ENCODE results near the gene ADGRG6. TPM values are rescaled to one million over a fixed set of nuclear protein-coding genes. Genes with fewer than 3 reads are reported as not detected.

ADGRG6 gene
- polyA plus RNA-seq, 1 of the 3 experiments (the other 2 are of a cell fraction): 61.5 TPM

GRCh38 chr6:142271476-142271875 is 30.3 kb upstream of the ADGRG6 start:
- ChIA-PET POLR2A (no interaction called here), CTCF (no interaction called here)
- Histone ChIP-seq H3K9ac (no peak overlapping the region), H3K9me3 (no peaks in the 10 kb centered on the region), H3F3A (replicated peaks; ENCODE audit: insufficient read depth) (peaks cover 20% of the 10 kb centered on the region), H3K4me1 (ENCODE audit: control insufficient read depth in 1 of 2, insufficient read depth in 2 of 2, low read depth in 1 of 2, low read length in 1 of 2) (no peaks in the 10 kb centered on the region; a peak in 1 of 4 replicates), H3K4me2 (no peak overlapping the region), H2AFZ (ENCODE audit: low read depth) (no peak overlapping the region), H3K36me3 (replicated peaks in 1 of 2; ENCODE audit: control insufficient read depth in 1 of 2, insufficient read depth in 2 of 2, low read length in 1 of 2) (no peaks in the 10 kb centered on the region), H3K9me2 (no peaks in the 10 kb centered on the region), H4K20me1 (ENCODE audit: insufficient read depth) (no peaks in the 10 kb centered on the region), H3K27me3 (ENCODE audit: insufficient read depth) (no peaks in the 10 kb centered on the region), H3K27ac (ENCODE audit: low read depth in 2 of 2, low read length in 1 of 2) (no peak overlapping the region), H3K79me2 (ENCODE audit: insufficient read depth) (no peaks in the 10 kb centered on the region), H3K4me3 (ENCODE audit: low read depth in 2 of 2, low read length in 1 of 2) (no peak overlapping the region)
- 38% methylated on average over 1 of the region's 1 CpG for WGBS (ENCODE audit: low lambda C conversion rate)
- TF ChIP-seq ELF1 (IDR thresholded peaks at IDR 0.05) (no peak), SMC3 (IDR thresholded peaks at IDR 0.05; ENCODE audit: low read depth, low read length) (no peak)
- DNase-seq: no peak

- TF ChIP-seq TEAD4 (IDR thresholded peaks at IDR 0.05; ENCODE audit: borderline replicate concordance, insufficient read depth) (no peak), REST (IDR thresholded peaks at IDR 0.05; ENCODE audit: low read depth, low read length) (no peak), ELF1 (IDR thresholded peaks at IDR 0.05) (no peak), FOXM1 (IDR thresholded peaks at IDR 0.05; ENCODE audit: low read depth) (no peak), CHD2 (IDR thresholded peaks at IDR 0.05; ENCODE audit: low read length, partially characterized antibody) (no peak), PBX3 (IDR thresholded peaks at IDR 0.05) (no peak), RFX5 (IDR thresholded peaks at IDR 0.05; ENCODE audit: low read length) (no peak), GABPA (IDR thresholded peaks at IDR 0.05; ENCODE audit: low read depth) (no peak)
- Histone ChIP-seq H3K9ac (no peak overlapping the region), H3K4me2 (no peak overlapping the region), H3K9me2 (no peaks in the 10 kb centered on the region), H4K20me1 (ENCODE audit: insufficient read depth) (no peaks in the 10 kb centered on the region), H2AFZ (ENCODE audit: low read depth) (peak overlapping the region; percentile 48), H3K79me2 (ENCODE audit: insufficient read depth) (no peaks in the 10 kb centered on the region), H3F3A (replicated peaks; ENCODE audit: insufficient read depth) (peaks cover 20% of the 10 kb centered on the region), H3K9me3 (no peaks in the 10 kb centered on the region), H3K27me3 (ENCODE audit: insufficient read depth) (no peaks in the 10 kb centered on the region), H3K4me1 (ENCODE audit: control insufficient read depth in 1 of 2, insufficient read depth in 2 of 2, low read depth in 1 of 2, low read length in 1 of 2) (no peaks in the 10 kb centered on the region; a peak in 2 of 4 replicates), H3K27ac (ENCODE audit: low read depth in 2 of 2, low read length in 1 of 2) (peak overlapping the region in 1 of 2 experiments; percentile 77; a peak in 2 of 4 replicates), H3K4me3 (ENCODE audit: low read depth in 2 of 2, low read length in 1 of 2) (no peak overlapping the region), H3K36me3 (replicated peaks in 1 of 2; ENCODE audit: control insufficient read depth in 1 of 2, insufficient read depth in 2 of 2, low read length in 1 of 2) (no peaks in the 10 kb centered on the region)
- DNase-seq: no peak
- 33% methylated on average over 4 of the region's 4 CpGs for whole genome bisulfite sequencing (ENCODE audit: low lambda C conversion rate)
- POLR2A ChIA-PET: no interaction called here
- CTCF ChIA-PET: no interaction called here
These were observed 27.2 kb upstream of the ADGRG6 start for GRCh38 chr6:142274656-142275055.
